Measurements from ENCODE around the gene APBA2.

Gene APBA2

GRCh38 chr15:29083858-29084257 is 198.1 kb downstream of the APBA2 start:
- H3K79me2 ChIP-seq (ENCODE audit: low read length) = no peaks in the 10 kb centered on the region
- no peak overlapping the region for H3K27ac ChIP-seq (ENCODE audit: low read length)
- no peaks in the 10 kb centered on the region for H4K20me1 ChIP-seq (ENCODE audit: insufficient read depth, low read length)
- H3K4me1 ChIP-seq (ENCODE audit: low read length) = no peaks in the 10 kb centered on the region
- no peak overlapping the region for H3K9ac ChIP-seq (ENCODE audit: low read length)
- peaks cover 4% of the 10 kb centered on the region; the same call in 1 of the 2 replicates for H3K27me3 ChIP-seq (ENCODE audit: low read depth, low read length)
- no peak overlapping the region for H3K4me3 ChIP-seq (ENCODE audit: low read length)
- H3K4me2 ChIP-seq (ENCODE audit: low read length) = no peak overlapping the region
- no peaks in the 10 kb centered on the region for H3K36me3 ChIP-seq (replicated peaks; ENCODE audit: low read depth, low read length)
- H2AFZ ChIP-seq (ENCODE audit: low read depth, low read length) = no peak overlapping the region
- no peak for TF ChIP-seq EZH2phosphoT487 (IDR thresholded peaks at IDR 0.05; ENCODE audit: low read depth)
- TF ChIP-seq, protein P1, sequence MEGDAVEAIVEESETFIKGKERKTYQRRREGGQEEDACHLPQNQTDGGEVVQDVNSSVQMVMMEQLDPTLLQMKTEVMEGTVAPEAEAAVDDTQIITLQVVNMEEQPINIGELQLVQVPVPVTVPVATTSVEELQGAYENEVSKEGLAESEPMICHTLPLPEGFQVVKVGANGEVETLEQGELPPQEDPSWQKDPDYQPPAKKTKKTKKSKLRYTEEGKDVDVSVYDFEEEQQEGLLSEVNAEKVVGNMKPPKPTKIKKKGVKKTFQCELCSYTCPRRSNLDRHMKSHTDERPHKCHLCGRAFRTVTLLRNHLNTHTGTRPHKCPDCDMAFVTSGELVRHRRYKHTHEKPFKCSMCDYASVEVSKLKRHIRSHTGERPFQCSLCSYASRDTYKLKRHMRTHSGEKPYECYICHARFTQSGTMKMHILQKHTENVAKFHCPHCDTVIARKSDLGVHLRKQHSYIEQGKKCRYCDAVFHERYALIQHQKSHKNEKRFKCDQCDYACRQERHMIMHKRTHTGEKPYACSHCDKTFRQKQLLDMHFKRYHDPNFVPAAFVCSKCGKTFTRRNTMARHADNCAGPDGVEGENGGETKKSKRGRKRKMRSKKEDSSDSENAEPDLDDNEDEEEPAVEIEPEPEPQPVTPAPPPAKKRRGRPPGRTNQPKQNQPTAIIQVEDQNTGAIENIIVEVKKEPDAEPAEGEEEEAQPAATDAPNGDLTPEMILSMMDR (IDR thresholded peaks at IDR 0.05; ENCODE audit: low read depth, low read length) = no peak
- no peaks in the 10 kb centered on the region for H3K9me3 ChIP-seq (ENCODE audit: insufficient read depth, low read length)

DNA sequence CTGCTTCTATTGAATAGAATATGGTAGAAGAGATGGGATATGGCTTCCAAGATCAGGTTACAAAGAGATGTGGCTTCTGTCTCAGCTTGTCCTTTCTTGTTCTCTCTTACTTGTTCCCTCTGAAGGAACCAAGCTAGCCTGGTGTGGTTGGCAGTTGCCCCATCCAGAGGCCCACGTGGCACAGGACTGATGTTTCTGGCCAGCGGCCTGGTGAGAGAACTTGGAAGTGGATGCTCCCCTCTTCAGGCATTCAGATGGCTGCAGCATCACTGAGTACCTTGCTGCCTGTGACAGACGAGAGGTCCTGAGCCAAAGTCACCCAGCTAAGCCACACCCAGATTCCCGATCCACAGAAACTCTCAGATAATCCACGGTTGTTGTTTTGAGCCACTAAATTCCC is 200.2 kb downstream of the APBA2 start:
- Histone ChIP-seq H3K27me3 (ENCODE audit: low read depth, low read length) (peaks cover 4% of the 10 kb centered on the region; the same call in 1 of the 2 replicates), H3K9me3 (ENCODE audit: insufficient read depth, low read length) (no peaks in the 10 kb centered on the region), H3K4me1 (ENCODE audit: low read length) (peaks cover 11% of the 10 kb centered on the region), H3K79me2 (ENCODE audit: low read length) (no peaks in the 10 kb centered on the region), H3K4me2 (ENCODE audit: low read length) (no peak overlapping the region), H3K27ac (ENCODE audit: low read length) (no peak overlapping the region), H3K4me3 (ENCODE audit: low read length) (no peak overlapping the region), H3K9ac (ENCODE audit: low read length) (no peak overlapping the region), H4K20me1 (ENCODE audit: insufficient read depth, low read length) (no peaks in the 10 kb centered on the region), H3K36me3 (replicated peaks; ENCODE audit: low read depth, low read length) (no peaks in the 10 kb centered on the region), H2AFZ (ENCODE audit: low read depth, low read length) (no peak overlapping the region)
- TF ChIP-seq, protein P1 (IDR thresholded peaks at IDR 0.05; ENCODE audit: low read depth, low read length) = no peak
- TF ChIP-seq EZH2phosphoT487 (IDR thresholded peaks at IDR 0.05; ENCODE audit: low read depth) = no peak

- H3K9me3 ChIP-seq (ENCODE audit: insufficient read depth, low read length) = no peaks in the 10 kb centered on the region
- H3K4me1 ChIP-seq (ENCODE audit: low read length) = peaks cover 16% of the 10 kb centered on the region
- H3K9ac ChIP-seq (ENCODE audit: low read length) = no peak overlapping the region
- no peak overlapping the region for H3K4me3 ChIP-seq (ENCODE audit: low read length)
- H4K20me1 ChIP-seq (ENCODE audit: insufficient read depth, low read length) = no peaks in the 10 kb centered on the region
- no peaks in the 10 kb centered on the region for H3K79me2 ChIP-seq (ENCODE audit: low read length)
- TF ChIP-seq EZH2phosphoT487 (IDR thresholded peaks at IDR 0.05; ENCODE audit: low read depth) = no peak
- TF ChIP-seq, protein P1 (IDR thresholded peaks at IDR 0.05; ENCODE audit: low read depth, low read length) = no peak
- H3K27me3 ChIP-seq (ENCODE audit: low read depth, low read length) = peaks cover 4% of the 10 kb centered on the region; the same call in 1 of the 2 replicates
- no peak overlapping the region for H2AFZ ChIP-seq (ENCODE audit: low read depth, low read length)
- no peaks in the 10 kb centered on the region for H3K36me3 ChIP-seq (replicated peaks; ENCODE audit: low read depth, low read length)
- no peak overlapping the region for H3K27ac ChIP-seq (ENCODE audit: low read length)
- H3K4me2 ChIP-seq (ENCODE audit: low read length) = no peak overlapping the region
Measured at GRCh38 chr15:29086891-29087290, 201.1 kb downstream of the APBA2 start.

DNA sequence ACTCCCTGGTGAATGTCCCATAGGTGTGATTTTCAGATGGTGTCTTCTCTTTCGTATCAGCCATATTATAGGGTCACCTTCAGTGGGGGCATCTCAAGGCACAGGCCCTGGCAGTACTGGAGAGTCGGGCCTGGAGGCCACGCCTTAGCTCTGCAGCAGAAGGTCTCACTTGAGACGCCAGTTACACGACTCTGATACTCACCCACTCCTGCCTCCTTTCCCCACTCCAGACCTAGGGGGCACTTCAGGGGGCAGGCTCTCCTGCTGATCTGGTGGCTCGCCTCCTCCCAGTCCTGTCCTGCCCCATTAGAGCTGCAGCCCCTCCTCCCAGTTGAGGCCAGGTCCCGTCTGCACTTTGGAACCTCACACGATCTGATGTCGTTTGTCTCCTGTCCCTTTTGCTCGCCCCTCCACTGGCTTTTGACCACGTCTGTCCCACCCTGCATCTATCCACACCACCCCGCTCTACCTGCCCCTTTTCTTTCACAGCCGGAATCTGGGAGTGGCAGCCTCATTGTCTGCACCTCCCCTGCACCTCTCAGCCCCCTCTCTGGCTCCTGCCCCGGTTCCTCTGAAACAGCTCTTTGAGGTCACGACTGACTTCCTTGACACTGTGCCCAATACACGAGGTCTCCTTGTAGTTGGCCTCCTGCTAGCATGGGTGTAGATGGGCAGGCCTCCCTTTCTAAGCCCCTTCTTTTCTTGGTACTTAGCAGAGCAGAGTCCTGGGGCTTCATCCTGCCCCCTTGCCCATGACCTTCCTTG is 201.9 kb downstream of the APBA2 start:
- no peaks in the 10 kb centered on the region for H4K20me1 ChIP-seq (ENCODE audit: insufficient read depth, low read length)
- no peak overlapping the region for H2AFZ ChIP-seq (ENCODE audit: low read depth, low read length)
- H3K4me2 ChIP-seq (ENCODE audit: low read length) = no peak overlapping the region
- no peaks in the 10 kb centered on the region for H3K79me2 ChIP-seq (ENCODE audit: low read length)
- no peak for TF ChIP-seq EZH2phosphoT487 (IDR thresholded peaks at IDR 0.05; ENCODE audit: low read depth)
- H3K36me3 ChIP-seq (replicated peaks; ENCODE audit: low read depth, low read length) = no peaks in the 10 kb centered on the region
- no peak overlapping the region for H3K9ac ChIP-seq (ENCODE audit: low read length)
- H3K27ac ChIP-seq (ENCODE audit: low read length) = no peak overlapping the region
- H3K4me1 ChIP-seq (ENCODE audit: low read length) = peaks cover 18% of the 10 kb centered on the region
- H3K27me3 ChIP-seq (ENCODE audit: low read depth, low read length) = peaks cover 4% of the 10 kb centered on the region; the same call in 1 of the 2 replicates
- no peaks in the 10 kb centered on the region for H3K9me3 ChIP-seq (ENCODE audit: insufficient read depth, low read length)
- H3K4me3 ChIP-seq (ENCODE audit: low read length) = no peak overlapping the region
